GM12878 (cell line): ENCODE data around the gene IPMK. TPM values are rescaled to one million over a fixed set of nuclear protein-coding genes. Genes with fewer than 3 reads are reported as not detected.

Experiments
- ATAC-seq: fragments of 200-7000 bp; cut with Tn5 transposase; 3 replicates; pipeline ENCODE4 v1.9.1; 2020; ENCODE audit warnings: mild to moderate bottlenecking, moderate library complexity
- BruUV-seq: library from RNA; stranded (reverse); fragments of 400-500 nt; replicated peaks from 2 replicates; lab custom pipeline; 2021; lab: Mats Ljungman, UMichigan
- CTCF ChIA-PET: fragments of 300-600 bp; sonication (Branson Sonifier 250); formaldehyde crosslinking; extraction: SDS; loops from one replicate; lab custom pipeline; 2021; ENCODE audit warnings: inconsistent platforms; lab: Yijun Ruan, JAX
- POLR2A ChIA-PET: fragments of 350-600 bp; formaldehyde crosslinking; extraction: SDS; loops from one replicate; lab custom pipeline; 2021; ENCODE audit warnings: inconsistent platforms; lab: Charles Lee
- RAD21 ChIA-PET: fragments of 300-600 bp; sonication (Branson Sonifier 250); formaldehyde crosslinking; loops from one replicate; lab custom pipeline; 2023; ENCODE audit warnings: antibody characterized with exemption; ENCODE audit not compliant: unreplicated experiment; lab: Charles Lee
- SMC1A ChIA-PET: fragments of 300-600 bp; sonication (Branson Sonifier 250); formaldehyde crosslinking; loops from one replicate; lab custom pipeline; 2023; ENCODE audit not compliant: unreplicated experiment, uncharacterized antibody; lab: Charles Lee
- DNase-seq: peaks from one replicate; pipeline ENCODE4 v3.0.0-alpha.2; 2011; ENCODE audit warnings: low read depth, low spot score
- FAIRE-seq: peaks from 3 replicates; lab custom pipeline; 2011; peaks lifted over from hg19 to GRCh38; lab: Jason Lieb, UNC
- H2AFZ ChIP-seq: 2 replicates; pipeline ENCODE4 v1.6.0; 2011; ENCODE audit warnings: low read depth, low read length, control low read depth; ENCODE audit not compliant: control insufficient read depth
- H3K27ac ChIP-seq: 2 replicates; pipeline ENCODE4 v1.5.1; 2011; ENCODE audit warnings: control low read depth; ENCODE audit not compliant: control insufficient read depth, insufficient read depth
- H3K27me3 ChIP-seq, 2 experiments: replicated peaks in 1 of 2; 2 replicates each; pipeline versions ENCODE4 v1.6.0 to v1.6.1; 2011; ENCODE audit warnings: low read length in 1 of 2; ENCODE audit not compliant: control insufficient read depth in 2 of 2, insufficient read depth in 2 of 2
- H3K36me3 ChIP-seq, 2 experiments: 2 replicates each; pipeline ENCODE4 v1.5.1; 2011; ENCODE audit warnings: low read length in 1 of 2; ENCODE audit not compliant: control insufficient read depth in 2 of 2, insufficient read depth in 2 of 2
- H3K4me1 ChIP-seq: 2 replicates; pipeline ENCODE4 v1.6.1; 2011; ENCODE audit warnings: mild to moderate bottlenecking, low read length, moderate library complexity, mixed read lengths; ENCODE audit not compliant: control insufficient read depth, insufficient read depth
- H3K4me2 ChIP-seq: 2 replicates; pipeline ENCODE4 v1.6.0; 2011; ENCODE audit warnings: control low read depth; ENCODE audit not compliant: control insufficient read depth, insufficient read depth
- H3K4me3 ChIP-seq: fragments of 200-600 bp; sonication (generic); 2 replicates; pipeline ENCODE4 v1.5.1; 2016
- H3K79me2 ChIP-seq: 2 replicates; pipeline ENCODE4 v1.6.0; 2011; ENCODE audit warnings: low read length; ENCODE audit not compliant: control insufficient read depth, insufficient read depth
- H3K9ac ChIP-seq: 2 replicates; pipeline ENCODE4 v1.8.0; 2011; ENCODE audit warnings: low read length, control low read depth, mixed read lengths; ENCODE audit not compliant: control insufficient read depth, insufficient read depth
- H3K9me3 ChIP-seq: replicated peaks from 3 replicates; pipeline ENCODE4 v1.5.1; 2011; ENCODE audit warnings: mild to moderate bottlenecking, low read length; ENCODE audit not compliant: control insufficient read depth, insufficient read depth
- H4K20me1 ChIP-seq: 2 replicates; pipeline ENCODE4 v1.6.0; 2011; ENCODE audit not compliant: control insufficient read depth, insufficient read depth
- CBX5 ChIP-seq: sonication (generic); IDR thresholded peaks from 2 replicates; pipeline ENCODE4 v1.6.1; 2016; ENCODE audit warnings: low read depth, moderate library complexity, mild to moderate bottlenecking, inconsistent platforms
- E4F1 ChIP-seq: fragments of 450-650 bp; IDR thresholded peaks from 2 replicates; pipeline ENCODE4 v1.6.1; 2018; ENCODE audit warnings: borderline replicate concordance, mild to moderate bottlenecking; ENCODE audit not compliant: partially characterized antibody
- LARP7 ChIP-seq: fragments of 450-650 bp; IDR thresholded peaks from 2 replicates; pipeline ENCODE4 v1.6.1; 2017; ENCODE audit warnings: mild to moderate bottlenecking
- MXI1 ChIP-seq: fragments of 150-350 bp; IDR thresholded peaks from 2 replicates; pipeline ENCODE4 v1.6.1; 2011; ENCODE audit warnings: low read depth, mild to moderate bottlenecking, inconsistent platforms, low read length, improper control_type of control experiment
- NFXL1 ChIP-seq: fragments of 450-650 bp; IDR thresholded peaks from 2 replicates; pipeline ENCODE4 v1.6.1; 2017; ENCODE audit warnings: antibody characterized with exemption, mild to moderate bottlenecking, borderline replicate concordance
- WGBS: methylation state at CpG from one replicate; pipeline ENCODE4 v1.1.6; 2016; ENCODE audit warnings: low lambda C conversion rate; ENCODE audit not compliant: insufficient replicate concordance, insufficient coverage; ENCODE audit errors: missing lambda C conversion rate; 5-methylcytosine and 5-hydroxymethylcytosine counted together
- in situ Hi-C: fragments of 300-500 bp; cut with MboI; formaldehyde crosslinking; loops from 9 replicates; pipeline ENCODE4 v1.14.3; 2018; ENCODE audit warnings: mixed read lengths
- intact Hi-C: fragments of 100-400 bp; cut with micrococcal nuclease; formaldehyde crosslinking; loops from one replicate; pipeline ENCODE4 v1.14.2; 2022; ENCODE audit not compliant: unreplicated experiment
- polyA plus RNA-seq, 11 experiments: library from polyadenylated mRNA; depleted of rRNA in 4 of 11; unstranded in 6 of 11; stranded (reverse) in 5 of 11; fragments of >200 nt; fragmentation: Nextera tagmentation in 4 of 11; fragmentation: Illumina TruSeq in 1 of 11; extraction: Ambion mirVana in 4 of 11; extraction: Trizol in 1 of 11; gene quantifications; 1 replicate in 1 of 11; 2 replicates in 10 of 11; pipeline versions ENCODE4 v1.2.1 to v1.2.3, GENCODE V29; 2011 to 2016; ENCODE audit warnings: inconsistent platforms in 2 of 11, missing spikeins in 2 of 11, low read depth in 1 of 11
- total RNA-seq, 4 experiments: library from RNA; depleted of rRNA in 3 of 4; stranded (reverse); fragments of >200 nt in 3 of 4; fragmentation: Illumina TruSeq in 1 of 4; extraction: Trizol in 1 of 4; gene quantifications; 2 replicates each; pipeline versions ENCODE4 v1.2.1 to v1.2.3, GENCODE V29; 2013 to 2021
- TF ChIP-seq, protein P1 (sequence below): IDR thresholded peaks from 2 replicates; pipeline ENCODE4 v1.6.1; 2011; ENCODE audit warnings: borderline replicate concordance, low read depth, mild to moderate bottlenecking, moderate library complexity, mixed read lengths, low read length; ENCODE audit not compliant: insufficient read depth; ENCODE audit errors: extremely low read length
- TF ChIP-seq, protein P2 (sequence below): IDR thresholded peaks from 2 replicates; pipeline ENCODE4 v1.6.1; 2011; ENCODE audit warnings: borderline replicate concordance, low read depth, mild to moderate bottlenecking, moderate library complexity, low read length; ENCODE audit not compliant: insufficient read depth, poor library complexity, severe bottlenecking

Gene IPMK
- total and polyA plus RNA-seq, 10 of the 15 experiments (the other 5 are each of a cell fraction or from before 2014, with no cell fraction given): 0.84 to 7.5 (median 3.6) TPM

- intact Hi-C loops: no loop called here
- Histone ChIP-seq H2AFZ (no peak overlapping the region), H3K27ac (no peak overlapping the region), H3K4me2 (no peak overlapping the region), H3K4me3 (no peak overlapping the region)
- WGBS: 68% methylated on average over 3 of the region's 3 CpGs
- CTCF ChIA-PET: interaction anchor here (0.6 to 2.5 kb wide), 7 partner anchors 11 to 83 kb away, joined by 3 to 7 read pairs (median 3); partner anchors contain the start of gene CISD1
- no TSS peak for BruUV-seq
- SMC1A ChIA-PET: interaction anchor here (0.7 to 1.6 kb wide), 8 partner anchors 14 to 824 kb away, joined by 3 to 8 read pairs (median 4); no protein-coding TSS in a partner anchor
- in situ Hi-C loops: no loop called here
- TF ChIP-seq MXI1 (no peak), E4F1 (no peak), CBX5 (no peak), NFXL1 (no peak), LARP7 (no peak)
- TF ChIP-seq, protein P1, sequence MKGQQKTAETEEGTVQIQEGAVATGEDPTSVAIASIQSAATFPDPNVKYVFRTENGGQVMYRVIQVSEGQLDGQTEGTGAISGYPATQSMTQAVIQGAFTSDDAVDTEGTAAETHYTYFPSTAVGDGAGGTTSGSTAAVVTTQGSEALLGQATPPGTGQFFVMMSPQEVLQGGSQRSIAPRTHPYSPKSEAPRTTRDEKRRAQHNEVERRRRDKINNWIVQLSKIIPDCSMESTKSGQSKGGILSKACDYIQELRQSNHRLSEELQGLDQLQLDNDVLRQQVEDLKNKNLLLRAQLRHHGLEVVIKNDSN: no peak
- TF ChIP-seq, protein P2, sequence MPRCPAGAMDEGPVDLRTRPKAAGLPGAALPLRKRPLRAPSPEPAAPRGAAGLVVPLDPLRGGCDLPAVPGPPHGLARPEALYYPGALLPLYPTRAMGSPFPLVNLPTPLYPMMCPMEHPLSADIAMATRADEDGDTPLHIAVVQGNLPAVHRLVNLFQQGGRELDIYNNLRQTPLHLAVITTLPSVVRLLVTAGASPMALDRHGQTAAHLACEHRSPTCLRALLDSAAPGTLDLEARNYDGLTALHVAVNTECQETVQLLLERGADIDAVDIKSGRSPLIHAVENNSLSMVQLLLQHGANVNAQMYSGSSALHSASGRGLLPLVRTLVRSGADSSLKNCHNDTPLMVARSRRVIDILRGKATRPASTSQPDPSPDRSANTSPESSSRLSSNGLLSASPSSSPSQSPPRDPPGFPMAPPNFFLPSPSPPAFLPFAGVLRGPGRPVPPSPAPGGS: no peak
- TF ChIP-seq, all 136 proteins: peak for 0
- Histone ChIP-seq H3K79me2 (no peaks in the 10 kb centered on the region), H3K9me3 (no peaks in the 10 kb centered on the region), H4K20me1 (no peaks in the 10 kb centered on the region), H3K27me3 (no peaks in the 10 kb centered on the region), H3K36me3 (no peaks in the 10 kb centered on the region), H3K4me1 (no peaks in the 10 kb centered on the region), H3K9ac (no peak overlapping the region)
- ATAC-seq (no peak), FAIRE-seq (no peak), DNase-seq (no peak)
- POLR2A ChIA-PET: interaction anchor here (0.7 kb wide), 1 partner anchor 60 kb away, joined by 3 read pairs; no protein-coding TSS in a partner anchor
- RAD21 ChIA-PET: interaction anchor here (0.9 to 1.5 kb wide), 3 partner anchors 12 to 81 kb away, joined by 3 to 8 read pairs (median 4); partner anchors contain the start of gene TFAM
Measured at GRCh38 chr10:58304099-58304633, 36.5 kb upstream of the IPMK start.
